GM21529 (cell line): ENCODE data around the gene PRDM15.
"Not testable (repeated sequence)": the region's sequence is repeated elsewhere in the genome, so short reads cannot be mapped to it uniquely, and the experiment has no call there.

Experiments
- ATAC-seq: cut with Tn5 transposase; IDR thresholded peaks from one replicate; pipeline ENCODE4 v1.9.1; 2021; ENCODE audit not compliant: unreplicated experiment

Gene PRDM15

DNA sequence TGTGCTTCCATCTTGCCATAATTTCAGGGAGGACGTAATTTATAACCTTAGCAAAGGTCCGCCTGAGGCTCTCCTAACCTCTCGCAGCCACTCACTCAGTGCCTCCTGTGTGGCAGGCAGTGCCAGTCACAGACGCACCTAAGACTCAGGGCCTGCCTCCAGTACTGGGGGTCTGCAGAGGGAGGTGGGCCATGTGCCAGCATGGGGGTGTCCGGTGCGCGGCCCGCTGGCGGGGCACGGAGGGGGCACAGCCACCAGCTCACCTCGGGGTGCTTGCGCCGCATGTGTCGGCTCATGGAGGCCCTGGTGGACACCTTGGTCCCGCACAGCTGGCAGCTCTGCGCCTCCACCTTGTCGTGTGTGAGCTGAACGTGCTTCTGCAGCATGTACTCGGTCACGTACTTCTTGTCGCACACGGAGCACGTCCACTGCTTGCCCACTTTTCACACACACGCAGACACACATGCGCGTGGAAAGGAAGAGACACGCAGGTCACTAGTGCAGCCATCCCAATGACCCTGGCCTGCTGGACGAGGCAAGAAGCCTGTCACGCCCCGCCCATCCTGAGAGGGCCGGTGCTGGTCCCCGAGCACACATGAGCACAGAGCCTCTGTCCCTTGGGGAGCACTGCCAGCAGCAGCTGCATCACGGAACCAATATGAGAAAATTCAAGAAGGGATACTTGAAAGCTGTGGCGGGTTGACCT lies 69.1 kb downstream of the PRDM15 start:
- ATAC-seq, result no peak

- no peak for ATAC-seq
Observed at GRCh38 chr21:41808846-41809245, 70.3 kb downstream of the PRDM15 start.

DNA sequence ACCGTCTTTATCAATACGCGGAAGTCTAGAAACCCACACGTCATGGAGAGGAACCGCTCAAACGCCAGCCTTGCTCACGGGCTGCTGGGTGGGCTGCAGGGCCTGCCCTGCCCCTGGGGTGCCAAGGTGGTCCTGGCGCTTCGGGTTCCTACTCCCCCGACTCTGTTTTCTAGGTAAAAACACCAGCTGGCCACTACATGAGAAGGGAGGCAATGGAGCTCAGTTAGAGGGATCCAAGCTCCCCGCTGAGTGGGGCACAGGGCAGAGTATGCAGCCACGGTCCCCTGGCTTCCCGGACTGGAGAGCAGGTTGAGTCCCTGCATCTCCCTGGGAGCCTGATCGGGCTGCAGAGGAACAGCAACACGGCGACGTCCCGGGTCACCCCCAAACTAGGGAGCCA lies 71.0 kb downstream of the PRDM15 start:
- no peak for ATAC-seq

- no peak for ATAC-seq
Observed at GRCh38 chr21:41806773-41807172, 72.4 kb downstream of the PRDM15 start.

DNA sequence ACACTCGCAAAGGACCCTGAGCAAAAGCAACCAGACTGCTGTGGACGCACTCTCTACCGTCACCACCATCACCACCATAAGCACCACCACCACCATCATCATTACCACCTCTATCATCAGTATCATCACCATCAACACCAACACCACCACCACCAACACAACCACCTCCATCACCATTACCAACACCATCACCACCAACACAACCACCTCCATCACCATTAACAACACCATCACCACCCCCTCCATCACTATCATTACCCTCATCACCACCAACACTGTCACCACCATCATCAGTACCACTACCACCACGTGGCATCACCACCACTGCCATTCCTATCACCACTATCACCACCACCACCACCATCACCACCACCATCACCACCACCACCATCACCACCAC lies 73.5 kb downstream of the PRDM15 start:
- no peak for ATAC-seq

DNA sequence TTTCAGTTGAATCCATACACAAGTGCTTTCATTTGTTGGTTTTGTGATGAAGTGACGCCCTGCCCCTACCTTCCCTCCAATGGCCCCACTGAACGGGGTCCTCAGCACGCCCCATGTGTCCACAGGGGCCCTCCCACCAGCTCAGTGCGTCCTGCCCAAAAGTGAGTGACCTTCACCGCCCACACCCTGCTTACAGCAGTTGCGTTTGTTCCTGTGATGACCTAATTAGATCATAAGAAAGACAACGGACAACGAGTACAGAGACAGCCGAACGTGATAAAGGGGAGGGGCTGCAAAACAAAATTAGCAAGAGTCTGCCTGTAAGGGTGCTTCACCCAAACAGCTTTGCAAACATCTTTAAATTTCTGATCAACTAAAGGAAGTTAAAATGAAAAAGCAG lies 74.1 kb downstream of the PRDM15 start:
- ATAC-seq, result no peak

- ATAC-seq, result no peak
Observed at GRCh38 chr21:41804381-41804780, 74.8 kb downstream of the PRDM15 start.

DNA sequence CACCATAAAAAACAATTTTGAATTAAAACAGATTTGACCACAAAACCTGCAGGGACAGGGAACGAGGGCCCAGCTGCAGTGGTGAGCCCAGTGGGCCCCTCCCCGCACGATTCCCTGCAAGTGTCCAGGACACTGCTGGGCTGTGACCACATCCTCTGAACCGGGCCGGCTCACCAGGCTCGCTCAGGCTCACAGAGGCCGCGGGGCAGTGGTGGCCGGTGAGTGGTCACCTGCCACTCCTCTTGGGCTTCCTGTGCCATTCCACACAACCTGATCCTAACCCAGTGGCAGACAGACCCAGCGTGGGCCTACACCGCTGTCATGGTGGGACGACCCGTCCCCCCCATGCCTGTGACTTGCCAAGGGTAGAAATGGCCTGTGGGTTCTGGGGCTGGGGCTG lies 75.8 kb downstream of the PRDM15 start:
- no peak for ATAC-seq

- no peak for ATAC-seq
Observed at GRCh38 chr21:41802684-41803083, 76.5 kb downstream of the PRDM15 start.

- no peak for ATAC-seq
Observed at GRCh38 chr21:41802198-41802584, 77.0 kb downstream of the PRDM15 start.

DNA sequence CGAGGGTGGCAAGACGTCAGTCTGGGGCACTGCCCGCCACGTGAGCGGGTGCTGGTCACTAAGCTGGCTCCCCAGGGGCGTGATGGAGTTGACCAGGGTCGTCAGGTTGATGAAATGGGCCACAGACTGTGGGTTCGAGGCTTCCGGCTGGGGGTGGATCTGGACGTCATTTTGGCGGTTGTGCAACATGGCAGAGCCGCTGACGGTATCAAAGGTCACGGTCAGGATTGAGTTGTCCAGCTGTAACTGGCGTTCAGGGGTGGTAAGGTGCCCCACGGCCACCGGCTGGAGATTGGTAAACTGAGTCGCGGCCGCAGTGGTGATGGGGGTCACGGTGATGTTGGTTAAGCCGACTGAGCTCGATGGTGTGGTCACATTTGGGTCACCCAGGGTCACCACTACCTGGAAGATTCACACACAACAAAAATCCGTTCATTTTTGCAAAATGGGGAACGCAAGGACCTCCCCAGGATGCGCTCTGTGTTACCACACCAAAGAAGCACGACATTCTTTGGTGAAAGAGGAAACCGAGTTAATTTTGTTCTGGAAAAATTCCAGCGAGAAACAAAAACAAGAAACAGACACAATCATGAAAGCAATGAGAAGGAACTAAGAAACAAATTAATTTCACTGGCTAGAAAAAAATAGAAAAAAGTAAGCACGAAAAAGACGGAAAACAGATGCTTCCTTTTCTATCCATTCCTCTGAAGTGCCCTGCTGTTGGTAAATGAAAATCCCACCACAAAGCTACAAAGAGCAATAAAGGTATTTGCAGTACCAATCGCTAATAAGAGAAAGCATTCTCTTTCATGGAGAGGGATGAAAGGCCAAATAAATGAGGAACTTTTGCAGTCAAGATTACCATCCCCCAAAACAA lies 77.6 kb downstream of the PRDM15 start:
- no peak for ATAC-seq

- ATAC-seq, result no peak
Observed at GRCh38 chr21:41800425-41801320, 78.5 kb downstream of the PRDM15 start.

DNA sequence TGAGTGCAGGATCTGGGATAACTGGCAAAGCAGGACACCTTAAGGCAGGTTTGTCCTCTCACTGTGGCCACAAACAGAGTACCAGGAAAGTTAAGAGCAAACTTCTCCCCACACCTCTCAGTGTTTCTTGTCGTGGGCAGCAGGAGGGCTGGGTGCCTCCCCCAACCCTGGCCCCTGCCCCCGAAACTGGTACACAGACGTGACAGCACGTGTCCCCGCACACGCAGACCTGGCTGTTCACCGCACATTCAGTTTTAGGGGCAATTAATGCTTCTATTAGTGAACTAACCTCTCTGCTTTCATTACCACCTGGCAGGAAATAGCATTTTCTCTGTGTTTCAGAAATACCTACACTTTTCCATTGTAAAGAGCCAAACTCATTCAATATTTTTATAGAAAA lies 79.4 kb downstream of the PRDM15 start:
- ATAC-seq, result no peak

GRCh38 chr21:41798326-41798725 lies 80.8 kb downstream of the PRDM15 start:
- ATAC-seq, result no peak

- ATAC-seq, result no peak
Observed at GRCh38 chr21:41796476-41797080, 82.6 kb downstream of the PRDM15 start.

- no peak for ATAC-seq
Observed at GRCh38 chr21:41795726-41796125, 83.4 kb downstream of the PRDM15 start.

- no peak for ATAC-seq
Observed at GRCh38 chr21:41794600-41794999, 84.5 kb downstream of the PRDM15 start.

GRCh38 chr21:41792711-41793110 lies 86.4 kb downstream of the PRDM15 start:
- ATAC-seq, result no peak

GRCh38 chr21:41786509-41786987 lies 92.6 kb downstream of the PRDM15 start:
- ATAC-seq, result no peak

DNA sequence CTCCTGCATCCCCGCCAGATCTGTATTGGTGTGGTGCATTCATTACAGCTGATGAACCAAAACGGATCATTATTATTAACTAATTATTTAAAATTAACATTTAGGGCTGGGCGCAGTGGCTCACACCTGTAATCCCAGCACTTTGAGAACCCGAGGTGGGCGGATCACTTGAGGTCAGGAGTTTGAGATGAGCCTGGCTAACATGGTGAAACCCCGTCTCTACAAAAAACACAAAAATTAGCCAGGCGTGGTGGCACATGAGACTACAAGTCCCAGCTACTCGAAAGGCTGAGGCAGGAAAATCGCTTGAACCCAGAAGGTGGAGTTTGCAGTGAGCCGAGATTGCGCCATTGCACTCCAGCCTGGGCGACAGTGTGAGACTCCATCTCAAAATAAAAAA lies 93.9 kb downstream of the PRDM15 start:
- ATAC-seq, result not testable (repeated sequence)
